Measurements from ENCODE around the gene WDR89.
A peak's percentile ranks its signal among the peaks of the same experiment; 100 is the strongest.
"Not testable (repeated sequence)": the region's sequence is repeated elsewhere in the genome, so short reads cannot be mapped to it uniquely, and the experiment has no call there.

The WDR89 gene

GRCh38 chr14:63652406-63652805 is 10.7 kb upstream of the WDR89 start:
- DNase-seq (ENCODE audit: low spot score): no peak

DNA sequence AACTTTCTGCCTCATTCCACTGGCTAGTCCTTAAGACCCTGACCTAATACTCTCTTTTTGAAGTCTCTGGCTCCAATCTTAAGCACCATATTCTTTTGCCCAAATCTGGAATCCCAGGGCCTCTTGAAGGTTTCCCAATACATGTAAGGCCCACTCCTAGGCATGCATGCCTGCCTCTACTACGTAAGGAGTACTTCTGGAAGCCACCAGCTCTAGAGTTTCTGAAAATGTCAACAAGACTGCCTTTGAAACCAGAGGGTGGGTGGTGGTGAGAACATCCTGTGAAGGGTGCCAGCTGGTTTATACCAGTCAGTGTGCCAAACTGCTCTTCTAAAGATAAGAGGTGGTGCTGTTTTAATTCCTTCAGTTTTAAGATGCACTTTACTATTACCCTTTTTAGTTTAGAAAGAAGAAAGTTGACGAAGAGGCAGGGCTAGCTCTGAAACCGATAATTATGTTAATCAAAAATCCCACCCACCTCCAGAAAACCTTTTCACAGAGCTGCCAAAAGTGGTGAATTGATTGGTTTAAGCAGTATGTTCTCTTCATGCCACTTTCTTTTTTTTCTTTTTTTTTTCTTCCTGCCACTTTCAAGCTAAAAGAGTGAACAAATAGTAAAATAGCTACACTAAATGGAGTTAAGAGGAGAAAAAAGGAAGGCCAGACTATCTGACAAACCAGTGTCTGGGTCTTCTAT is 8.7 kb upstream of the WDR89 start:
- DNase-seq (ENCODE audit: low spot score): no peak

- DNase-seq (ENCODE audit: low spot score): no peak
Observed at GRCh38 chr14:63647696-63648410, 6.2 kb upstream of the WDR89 start.

DNA sequence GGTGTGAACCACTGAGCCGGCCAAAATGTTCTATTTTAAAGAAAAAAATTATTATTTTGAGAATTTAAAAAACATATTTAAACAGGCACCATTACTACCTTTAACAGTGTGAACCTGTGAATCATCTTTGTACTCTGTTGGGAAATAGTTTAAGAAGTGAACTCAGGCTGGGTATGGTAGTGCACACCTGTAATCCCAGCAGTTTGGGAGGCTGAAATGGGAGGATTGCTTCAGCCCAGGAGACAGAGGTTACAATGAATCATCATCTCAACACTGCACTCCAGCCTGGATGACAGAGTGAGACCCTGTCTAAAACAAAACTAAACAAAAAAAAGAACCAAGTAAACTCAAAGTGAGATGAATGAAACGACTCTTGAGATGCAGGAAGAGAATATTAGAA is 3.1 kb upstream of the WDR89 start:
- DNase-seq (ENCODE audit: low spot score): no peak

DNA sequence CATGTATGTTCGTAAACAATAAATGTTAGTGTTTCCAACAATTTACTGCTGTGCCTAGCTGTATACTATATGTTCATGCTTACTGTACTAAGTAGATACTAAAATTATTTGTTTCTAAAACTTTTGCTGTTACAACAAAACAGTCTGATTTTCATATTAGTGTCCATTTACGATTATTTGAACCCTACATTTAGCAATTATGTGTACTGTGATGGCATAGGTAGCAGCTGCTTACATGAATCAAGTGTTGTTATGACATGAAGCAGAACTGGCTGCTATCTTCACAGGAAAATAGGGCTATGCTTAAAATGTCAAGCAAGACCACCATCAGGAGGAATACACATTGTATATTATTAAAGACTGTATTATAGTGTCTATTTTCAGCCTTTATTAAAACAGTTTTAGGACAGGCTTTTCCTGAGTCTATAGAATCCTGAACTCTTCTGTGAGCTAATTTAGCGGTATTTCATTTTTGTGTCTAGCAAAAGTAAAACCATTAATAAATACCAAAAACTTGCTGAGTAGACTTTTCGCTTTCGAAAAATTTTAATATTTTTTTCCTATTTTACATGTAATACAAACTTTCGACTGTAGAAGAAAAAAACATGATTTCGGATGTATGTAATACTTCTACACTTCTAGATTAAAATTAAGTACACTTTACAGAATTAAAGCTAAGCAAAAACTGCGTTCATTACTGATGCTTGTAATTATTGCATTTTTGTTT is 1.1 kb upstream of the WDR89 start:
- DNase-seq (ENCODE audit: low spot score): no peak

DNA sequence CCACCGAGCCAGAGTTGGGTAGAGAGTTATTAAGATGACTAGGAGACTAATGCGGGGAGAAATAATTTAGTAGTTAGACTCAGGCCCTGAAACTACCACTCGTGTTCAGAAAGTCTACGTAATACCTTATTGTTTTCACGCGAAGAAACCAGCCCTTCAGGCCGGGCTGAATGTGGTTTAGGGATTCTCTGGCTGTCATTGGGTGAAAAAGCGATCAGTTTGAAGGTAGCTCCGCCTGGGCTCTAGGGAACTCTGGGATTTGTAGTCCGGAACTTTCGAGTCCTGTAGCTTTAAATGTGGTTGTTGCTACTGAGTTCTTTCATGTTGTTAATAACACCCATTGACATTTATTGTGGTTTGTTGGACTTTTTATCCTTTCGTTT is 549 bp upstream of the WDR89 start:
- peak; percentile 94 for DNase-seq (ENCODE audit: low spot score)

DNA sequence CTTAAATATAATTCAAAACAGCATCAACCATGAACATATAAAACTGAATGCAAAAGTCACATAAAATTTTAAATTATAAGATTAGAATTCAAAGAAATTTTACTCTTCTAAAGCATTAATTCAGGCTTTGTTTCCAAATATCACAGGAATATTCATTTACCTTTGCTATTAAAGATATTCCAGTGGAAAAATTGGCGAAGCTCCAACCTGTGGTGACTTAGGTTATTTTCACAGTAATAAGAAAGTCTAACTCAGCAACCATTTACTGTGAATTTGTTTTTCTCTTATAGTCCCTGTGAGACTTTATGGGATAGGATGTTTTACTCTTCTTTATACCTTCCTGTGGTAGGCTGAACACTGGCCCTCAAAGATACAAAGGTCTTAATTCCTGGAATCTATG is 3.2 kb downstream of the WDR89 start:
- no peak for DNase-seq (ENCODE audit: low spot score)

- DNase-seq (ENCODE audit: low spot score): not testable (repeated sequence)
Observed at GRCh38 chr14:63636094-63636635, 5.5 kb downstream of the WDR89 start.

DNA sequence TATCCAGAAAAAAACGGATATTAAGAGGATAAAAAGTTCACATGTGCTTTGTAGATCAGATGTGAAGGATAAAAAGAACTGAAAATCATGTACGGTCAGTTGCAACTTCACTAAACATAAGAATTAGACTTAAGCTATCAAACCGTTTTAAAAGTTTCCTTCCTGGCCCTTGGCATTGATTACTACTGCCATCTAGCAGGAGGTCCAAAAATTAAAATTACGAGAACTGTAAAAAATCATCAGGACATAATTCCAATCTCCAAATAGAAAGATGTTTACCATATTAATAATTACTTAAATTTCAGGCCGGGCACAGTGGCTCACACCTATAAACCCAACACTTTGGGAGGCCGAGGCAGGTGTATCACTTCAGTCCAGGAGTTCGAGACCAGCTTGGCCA is 7.9 kb downstream of the WDR89 start:
- DNase-seq (ENCODE audit: low spot score): no peak

- peak; percentile 33 for DNase-seq (ENCODE audit: low spot score)
Observed at GRCh38 chr14:63632932-63633514, 8.6 kb downstream of the WDR89 start.

DNA sequence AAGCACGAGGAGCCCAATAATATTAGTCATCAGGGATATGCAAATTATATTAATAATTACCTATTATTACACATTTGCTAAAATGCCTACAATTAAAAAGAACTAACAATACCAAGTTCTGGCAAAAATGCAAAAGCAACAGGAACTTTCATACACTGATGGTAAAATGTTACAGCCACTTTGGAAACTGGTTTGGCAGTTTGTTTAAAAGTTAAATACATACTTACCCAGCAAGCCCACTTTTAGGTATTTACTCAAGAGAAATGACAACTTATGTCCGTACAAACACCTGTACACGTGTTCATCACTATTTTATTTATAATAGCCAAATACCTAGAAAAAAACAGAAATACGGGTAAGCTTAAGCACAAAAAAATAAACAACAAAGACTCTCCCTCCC is 17.0 kb downstream of the WDR89 start:
- no peak for DNase-seq (ENCODE audit: low spot score)

- DNase-seq (ENCODE audit: low spot score): no peak
Observed at GRCh38 chr14:63624203-63624602, 17.5 kb downstream of the WDR89 start.

- not testable (repeated sequence) for DNase-seq (ENCODE audit: low spot score)
Observed at GRCh38 chr14:63621975-63622374, 19.7 kb downstream of the WDR89 start.

DNA sequence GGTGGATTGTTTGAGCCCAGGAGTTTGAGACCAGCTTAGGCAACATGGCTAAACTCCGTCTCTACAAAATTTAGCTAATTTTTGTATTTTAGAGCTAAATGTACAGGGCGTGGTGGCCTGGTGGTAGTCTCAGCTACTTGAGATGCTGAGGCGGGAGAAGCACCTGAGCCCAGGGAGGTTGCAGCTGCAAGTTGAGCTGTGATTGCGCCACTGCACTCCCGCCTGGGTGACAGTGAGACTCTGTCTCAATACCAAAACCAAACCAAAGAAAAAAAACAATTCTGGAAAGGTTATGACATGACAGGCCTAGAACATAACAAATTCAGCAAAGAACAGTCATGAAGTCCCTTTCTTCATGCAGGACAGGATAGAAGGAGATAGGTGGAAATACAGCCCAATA is 25.7 kb downstream of the WDR89 start:
- DNase-seq (ENCODE audit: low spot score): no peak

- DNase-seq (ENCODE audit: low spot score): no peak
Observed at GRCh38 chr14:63614679-63615363, 26.9 kb downstream of the WDR89 start.

- DNase-seq (ENCODE audit: low spot score): no peak
Observed at GRCh38 chr14:63611078-63611477, 30.6 kb downstream of the WDR89 start.

GRCh38 chr14:63605041-63605532 is 36.6 kb downstream of the WDR89 start:
- no peak for DNase-seq (ENCODE audit: low spot score)

DNA sequence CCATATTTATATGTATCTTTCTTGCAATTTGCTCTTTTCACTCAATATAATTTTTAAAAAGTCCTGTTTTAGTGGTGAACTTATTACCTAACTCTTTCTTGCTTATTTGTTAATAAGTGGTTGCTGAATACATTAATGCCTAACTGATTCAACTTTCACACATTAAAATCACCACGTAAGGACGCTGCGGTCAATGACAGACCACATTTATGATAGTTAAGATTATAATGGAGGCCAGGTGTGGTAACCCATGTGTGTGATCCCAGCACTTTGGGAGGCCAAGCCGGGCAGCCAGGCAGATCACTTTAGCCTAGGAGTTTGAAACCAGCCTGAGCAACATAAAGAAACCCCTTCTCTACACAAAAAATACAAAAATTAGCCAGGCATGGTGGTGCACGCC is 37.0 kb downstream of the WDR89 start:
- DNase-seq (ENCODE audit: low spot score): peak; percentile 4

GRCh38 chr14:63603749-63604277 is 37.9 kb downstream of the WDR89 start:
- no peak for DNase-seq (ENCODE audit: low spot score)

DNA sequence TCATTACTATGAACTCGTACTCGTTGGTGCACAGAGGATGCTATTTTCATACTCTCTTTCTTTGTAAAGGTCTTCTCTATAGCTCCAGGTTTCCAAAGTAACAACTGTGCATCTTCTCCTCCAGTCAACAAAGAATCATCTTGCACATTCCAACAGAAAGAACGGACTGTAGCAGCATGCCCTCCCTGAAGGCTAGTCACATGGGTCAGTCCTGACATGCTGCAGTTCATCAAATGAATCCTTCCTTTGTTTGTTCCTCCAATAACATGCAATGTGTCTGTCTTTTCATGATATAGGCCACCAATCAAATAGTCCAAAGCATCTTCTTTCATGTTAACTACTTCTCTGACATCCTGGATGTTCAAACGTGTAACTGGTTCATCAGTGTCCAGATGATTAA is 42.9 kb downstream of the WDR89 start:
- DNase-seq (ENCODE audit: low spot score): no peak

DNA sequence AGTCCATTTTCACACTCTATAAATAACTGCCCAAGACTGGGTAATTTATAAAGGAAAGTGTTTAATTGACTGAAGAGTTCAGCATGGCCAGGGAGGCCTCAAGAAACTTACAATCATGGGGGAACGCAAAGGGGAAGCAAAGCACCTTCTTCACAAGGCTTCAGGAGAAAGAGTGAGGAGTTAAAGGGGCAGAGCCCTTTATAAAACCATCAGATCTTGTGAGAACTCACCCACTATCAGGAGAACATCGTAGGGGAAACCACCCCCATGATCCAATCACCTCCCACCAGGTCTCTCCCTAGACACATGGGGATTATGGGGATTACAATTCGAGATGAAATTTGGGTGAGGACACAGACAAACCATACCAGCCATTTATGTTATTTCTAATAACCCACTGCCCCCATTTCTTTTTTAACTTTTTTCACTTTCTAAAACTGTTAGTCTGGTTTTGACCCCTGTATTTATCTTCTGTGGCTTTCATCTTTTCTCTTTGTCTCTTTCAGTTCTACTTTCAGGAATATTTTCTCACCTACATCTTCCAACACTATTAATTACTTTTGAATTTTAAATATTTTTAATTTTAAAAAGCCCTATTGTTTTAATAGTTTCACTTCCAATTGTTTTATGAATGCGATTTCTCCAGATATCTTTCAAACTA is 44.5 kb downstream of the WDR89 start:
- no peak for DNase-seq (ENCODE audit: low spot score)

All from SW480 (cell line).